Measurements from ENCODE around the gene SLC17A7. TPM values are rescaled to one million over a fixed set of nuclear protein-coding genes. Genes with fewer than 3 reads are reported as not detected.
"Not testable (repeated sequence)": the region's sequence is repeated elsewhere in the genome, so short reads cannot be mapped to it uniquely, and the experiment has no call there.

SLC17A7 gene
- total and polyA plus RNA-seq, 7 experiments from 2014 or later, result 0.12 to 0.22 TPM; not detected in 5

DNA sequence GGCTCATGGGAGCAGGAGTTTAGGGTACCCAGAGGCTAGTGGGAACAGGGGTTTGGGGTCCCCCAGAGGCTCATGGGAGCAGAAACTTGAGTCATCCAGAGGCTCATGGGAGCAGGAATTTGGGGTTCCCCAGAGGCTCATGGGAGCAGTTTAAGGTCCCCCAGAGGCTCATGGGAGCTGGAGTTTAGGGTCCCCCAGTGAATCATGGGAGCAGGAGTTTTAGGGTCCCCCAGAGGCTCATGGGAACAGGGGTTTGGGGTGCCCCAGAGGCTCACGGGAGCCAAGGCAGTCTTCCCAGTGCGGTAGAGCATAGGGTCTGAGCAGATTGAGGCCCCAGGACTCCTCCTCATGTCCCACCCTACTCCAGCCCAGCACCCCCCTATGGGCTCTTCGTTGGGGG, 24.0 kb upstream of the SLC17A7 start:
- H3K27ac Mint-ChIP-seq, result peak overlapping the region in 8 of 9 donors; percentile 46 to 87 (median 76)
- H3K36me3 Mint-ChIP-seq, result peaks cover 0 to 8% (median 4%) of the 10 kb centered on the region in 5 donors
- no peak overlapping the region for H3K4me3 Mint-ChIP-seq
- H3K27ac ChIP-seq (ENCODE audit: low read depth, low read length), result peak overlapping the region; percentile 61
- no peaks in the 10 kb centered on the region for H3K9me3 ChIP-seq (ENCODE audit: control insufficient read depth in 2 of 3, low read length in 3 of 3)
- DNase-seq, result no peak
- no peak overlapping the region for H3K4me3 ChIP-seq (ENCODE audit: low read length)
- H3K9me3 Mint-ChIP-seq, result no peaks in the 10 kb centered on the region
- POLR2A ChIA-PET, result interaction anchor here (0.8 to 3.0 kb wide), 6 partner anchors 9 to 22 kb away, joined by 3 to 15 read pairs (median 6); partner anchors contain the start of genes ALDH16A1, PIH1D1 and RPL13A
- peaks cover 0 to 46% (median 3%) of the 10 kb centered on the region in 3 experiments for H3K36me3 ChIP-seq (ENCODE audit: control insufficient read depth in 2 of 3, insufficient read depth in 3 of 3, low read length in 3 of 3)
- no peak for ATAC-seq
- peaks cover 13 to 25% (median 14%) of the 10 kb centered on the region in 7 donors for H3K4me1 Mint-ChIP-seq
- no peaks in the 10 kb centered on the region for H3K27me3 Mint-ChIP-seq
- CTCF ChIA-PET, result interaction anchor here (0.6 to 1.4 kb wide), 3 partner anchors 8 to 79 kb away, joined by 3 to 7 read pairs (median 3); partner anchors contain the start of gene FLT3LG
- H3K4me1 ChIP-seq (ENCODE audit: control insufficient read depth in 2 of 2, insufficient read depth in 2 of 2, low read length in 2 of 2), result peaks cover 24 to 26% of the 10 kb centered on the region in 2 donors
- H3K27me3 ChIP-seq (ENCODE audit: control insufficient read depth in 2 of 2, insufficient read depth in 2 of 2, low read length in 2 of 2), result no peaks in the 10 kb centered on the region
- intact Hi-C loops (cut with micrococcal nuclease), result no loop called here

DNA sequence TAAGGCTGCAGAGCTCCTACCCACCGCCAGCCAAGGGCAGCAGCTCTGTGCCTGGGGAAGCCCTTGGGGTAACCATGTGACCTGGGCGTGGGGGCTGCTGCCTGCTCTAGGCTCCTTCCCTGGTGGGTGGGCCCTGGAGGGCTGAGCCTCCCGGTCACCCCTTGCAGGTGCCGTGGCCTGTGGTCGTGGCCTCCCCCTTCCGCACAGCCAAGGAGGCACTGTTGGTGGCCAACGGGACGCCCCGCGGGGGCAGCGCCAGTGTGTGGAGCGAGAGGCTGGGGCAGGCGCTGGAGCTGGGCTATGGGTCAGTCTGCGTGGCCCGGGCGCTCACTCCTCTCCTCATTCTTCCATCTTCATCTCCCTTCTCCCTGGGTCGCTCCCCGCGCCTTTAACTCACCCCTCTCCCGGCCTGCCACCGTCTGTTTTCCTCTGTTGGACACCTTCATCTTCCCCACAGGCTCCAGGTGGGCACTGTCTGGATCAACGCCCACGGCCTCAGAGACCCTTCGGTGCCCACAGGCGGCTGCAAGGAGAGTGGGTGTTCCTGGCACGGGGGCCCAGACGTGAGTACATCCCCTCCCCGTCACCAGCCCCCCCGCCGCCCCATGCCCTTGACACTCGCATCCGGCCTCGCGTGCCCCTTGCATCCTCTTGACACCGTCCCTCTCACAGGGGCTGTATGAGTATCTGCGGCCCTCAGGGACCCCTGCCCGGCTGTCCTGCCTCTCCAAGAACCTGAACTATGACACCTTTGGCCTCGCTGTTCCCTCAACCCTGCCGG, 22.8 kb upstream of the SLC17A7 start:
- H3K4me1 ChIP-seq (ENCODE audit: control insufficient read depth in 2 of 2, insufficient read depth in 2 of 2, low read length in 2 of 2), result peaks cover 16% of the 10 kb centered on the region in 2 donors
- ATAC-seq (no peak), DNase-seq (no peak)
- peaks cover 0 to 57% (median 3%) of the 10 kb centered on the region in 3 experiments for H3K36me3 ChIP-seq (ENCODE audit: control insufficient read depth in 2 of 3, insufficient read depth in 3 of 3, low read length in 3 of 3)
- Mint-ChIP-seq H3K36me3 (peaks cover 0 to 8% (median 4%) of the 10 kb centered on the region in 5 donors), H3K27me3 (no peaks in the 10 kb centered on the region), H3K4me1 (peaks cover 6 to 15% (median 8%) of the 10 kb centered on the region in 7 donors), H3K9me3 (no peaks in the 10 kb centered on the region), H3K27ac (peak overlapping the region in 7 of 9 donors; percentile 46 to 87 (median 78)), H3K4me3 (no peak overlapping the region)
- ChIA-PET CTCF (interaction anchor here (0.9 to 1.4 kb wide), 2 partner anchors 9 kb away, joined by 3 read pairs; partner anchors contain the start of gene FLT3LG), POLR2A (interaction anchor here (0.6 to 3.0 kb wide), 2 partner anchors 8 to 216 kb away, joined by 3 to 15 read pairs; no protein-coding TSS in a partner anchor)
- no peak overlapping the region for H3K4me3 ChIP-seq (ENCODE audit: low read length)
- no peaks in the 10 kb centered on the region for H3K27me3 ChIP-seq (ENCODE audit: control insufficient read depth in 2 of 2, insufficient read depth in 2 of 2, low read length in 2 of 2)
- intact Hi-C loops (cut with micrococcal nuclease), result no loop called here
- peak overlapping the region; percentile 29 for H3K27ac ChIP-seq (ENCODE audit: low read depth, low read length)
- H3K9me3 ChIP-seq (ENCODE audit: control insufficient read depth in 2 of 3, low read length in 3 of 3), result no peaks in the 10 kb centered on the region

DNA sequence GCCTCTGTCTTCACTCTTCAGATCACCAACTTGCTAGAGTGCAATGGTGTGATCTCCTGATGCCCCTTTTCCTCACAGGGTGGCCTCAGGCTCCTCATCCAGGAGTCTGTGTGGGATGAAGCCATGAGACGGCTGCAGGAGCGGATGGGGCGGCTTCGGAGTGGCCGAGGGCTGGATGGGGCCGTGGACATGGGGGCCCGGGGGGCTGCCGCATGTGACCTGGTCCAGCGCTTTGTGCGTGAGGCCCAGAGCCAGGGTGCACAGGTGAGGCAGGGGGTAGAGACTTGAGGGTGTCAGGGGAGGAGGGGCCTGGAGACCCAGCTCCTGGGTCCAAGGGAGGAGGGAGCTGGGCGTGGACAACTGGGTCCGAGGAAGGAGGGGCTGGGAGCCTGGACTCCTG, 21.2 kb upstream of the SLC17A7 start:
- Histone ChIP-seq H3K4me1 (ENCODE audit: control insufficient read depth in 2 of 2, insufficient read depth in 2 of 2, low read length in 2 of 2) (no peaks in the 10 kb centered on the region), H3K36me3 (ENCODE audit: control insufficient read depth in 2 of 3, insufficient read depth in 3 of 3, low read length in 3 of 3) (peaks cover 0 to 68% (median 3%) of the 10 kb centered on the region in 3 experiments), H3K27me3 (ENCODE audit: control insufficient read depth in 2 of 2, insufficient read depth in 2 of 2, low read length in 2 of 2) (no peaks in the 10 kb centered on the region), H3K4me3 (ENCODE audit: low read length) (no peak overlapping the region), H3K27ac (ENCODE audit: low read depth, low read length) (no peak overlapping the region), H3K9me3 (ENCODE audit: control insufficient read depth in 2 of 3, low read length in 3 of 3) (no peaks in the 10 kb centered on the region)
- H3K27ac Mint-ChIP-seq, result peak overlapping the region in 5 of 9 donors; percentile 26 to 75 (median 59)
- ATAC-seq, result no peak
- no peak for DNase-seq
- no peak overlapping the region for H3K4me3 Mint-ChIP-seq
- CTCF ChIA-PET, result no interaction called here
- intact Hi-C loops (cut with micrococcal nuclease), result no loop called here
- H3K9me3 Mint-ChIP-seq, result no peaks in the 10 kb centered on the region
- POLR2A ChIA-PET, result interaction anchor here (0.5 kb wide), 1 partner anchor 11 kb away, joined by 3 read pairs; the partner anchor contains the start of gene PIH1D1
- H3K36me3 Mint-ChIP-seq, result peaks cover 0 to 5% (median 0%) of the 10 kb centered on the region in 5 donors
- H3K27me3 Mint-ChIP-seq, result no peaks in the 10 kb centered on the region
- H3K4me1 Mint-ChIP-seq, result peaks cover 0 to 9% (median 0%) of the 10 kb centered on the region in 7 donors

DNA sequence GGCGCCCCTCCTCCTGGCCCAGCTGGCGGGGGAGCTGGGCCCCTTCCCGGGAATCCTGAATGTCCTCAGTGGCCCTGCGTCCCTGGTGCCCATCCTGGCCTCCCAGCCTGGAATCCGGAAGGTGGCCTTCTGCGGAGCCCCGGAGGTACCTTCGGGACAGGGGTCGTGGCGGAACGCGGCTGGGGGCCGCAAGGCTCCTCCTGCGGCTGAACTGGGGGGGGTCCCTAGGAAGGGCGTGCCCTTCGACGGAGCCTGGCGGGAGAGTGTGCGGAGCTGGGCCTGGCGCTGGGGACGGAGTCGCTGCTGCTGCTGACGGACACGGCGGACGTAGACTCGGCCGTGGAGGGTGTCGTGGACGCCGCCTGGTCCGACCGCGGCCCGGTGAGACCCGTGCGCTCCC, 20.3 kb upstream of the SLC17A7 start:
- peaks cover 0 to 66% (median 3%) of the 10 kb centered on the region in 3 experiments for H3K36me3 ChIP-seq (ENCODE audit: control insufficient read depth in 2 of 3, insufficient read depth in 3 of 3, low read length in 3 of 3)
- H3K27ac Mint-ChIP-seq, result no peak overlapping the region
- intact Hi-C loops (cut with micrococcal nuclease), result no loop called here

DNA sequence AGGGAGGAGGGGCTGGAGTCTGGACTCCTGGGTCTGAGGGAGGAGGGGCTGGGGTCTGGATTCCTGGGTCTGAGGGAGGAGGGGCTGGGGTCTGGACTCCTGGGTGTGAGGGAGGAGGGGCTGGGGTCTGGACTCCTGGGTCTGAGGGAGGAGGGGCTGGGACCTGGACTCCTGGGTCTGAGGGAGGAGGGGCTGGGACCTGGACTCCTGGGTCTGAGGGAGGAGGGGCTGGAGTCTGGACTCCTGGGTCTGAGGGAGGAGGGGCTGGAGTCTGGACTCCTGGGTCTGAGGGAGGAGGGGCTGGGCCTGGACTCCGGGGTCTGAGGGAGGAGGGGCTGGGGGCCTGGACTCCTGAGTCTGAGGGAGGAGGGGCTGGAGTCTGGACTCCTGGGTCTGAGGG, 19.8 kb upstream of the SLC17A7 start:
- POLR2A ChIA-PET, result interaction anchor here (0.6 to 15.5 kb wide), 2 partner anchors 10 to 121 kb away, joined by 3 to 226 read pairs; partner anchors contain the start of gene FLT3LG
- Histone ChIP-seq H3K36me3 (ENCODE audit: control insufficient read depth in 2 of 3, insufficient read depth in 3 of 3, low read length in 3 of 3) (peaks cover 0 to 65% (median 3%) of the 10 kb centered on the region in 3 experiments), H3K27ac (ENCODE audit: low read depth, low read length) (peak overlapping the region; percentile 21)
- DNase-seq; H3K27ac Mint-ChIP-seq; H3K9me3 ChIP-seq (ENCODE audit: control insufficient read depth in 2 of 3, low read length in 3 of 3); H3K4me1 ChIP-seq (ENCODE audit: control insufficient read depth in 2 of 2, insufficient read depth in 2 of 2, low read length in 2 of 2); ATAC-seq; H3K4me3 ChIP-seq (ENCODE audit: low read length); H3K4me3 Mint-ChIP-seq; H3K9me3 Mint-ChIP-seq; H3K27me3 ChIP-seq (ENCODE audit: control insufficient read depth in 2 of 2, insufficient read depth in 2 of 2, low read length in 2 of 2); intact Hi-C loops (cut with micrococcal nuclease); H3K27me3 Mint-ChIP-seq: not testable (repeated sequence)
- Mint-ChIP-seq H3K4me1 (peaks cover 0 to 12% (median 7%) of the 10 kb centered on the region in 7 donors), H3K36me3 (peaks cover under 1 to 11% (median 4%) of the 10 kb centered on the region in 5 donors)
- CTCF ChIA-PET, result interaction anchor here (0.6 kb wide), 1 partner anchor 69 kb away, joined by 5 read pairs; no protein-coding TSS in a partner anchor

More for the DNA sequence above, 20.3 kb upstream of the SLC17A7 start:
- DNase-seq, result no peak
- H3K36me3 Mint-ChIP-seq, result peaks cover 0 to 8% (median 4%) of the 10 kb centered on the region in 5 donors
- no peaks in the 10 kb centered on the region for H3K27me3 ChIP-seq (ENCODE audit: control insufficient read depth in 2 of 2, insufficient read depth in 2 of 2, low read length in 2 of 2)
- no peaks in the 10 kb centered on the region for H3K4me1 ChIP-seq (ENCODE audit: control insufficient read depth in 2 of 2, insufficient read depth in 2 of 2, low read length in 2 of 2)
- ChIA-PET CTCF (interaction anchor here (0.6 kb wide), 1 partner anchor 68 kb away, joined by 5 read pairs; no protein-coding TSS in a partner anchor), POLR2A (no interaction called here)
- no peaks in the 10 kb centered on the region for H3K27me3 Mint-ChIP-seq
- ATAC-seq, result no peak
- H3K4me1 Mint-ChIP-seq, result peaks cover 0 to 9% (median 5%) of the 10 kb centered on the region in 7 donors
- no peak overlapping the region for H3K4me3 ChIP-seq (ENCODE audit: low read length)
- H3K9me3 Mint-ChIP-seq, result no peaks in the 10 kb centered on the region
- no peaks in the 10 kb centered on the region for H3K9me3 ChIP-seq (ENCODE audit: control insufficient read depth in 2 of 3, low read length in 3 of 3)
- no peak overlapping the region for H3K27ac ChIP-seq (ENCODE audit: low read depth, low read length)
- H3K4me3 Mint-ChIP-seq, result no peak overlapping the region

DNA sequence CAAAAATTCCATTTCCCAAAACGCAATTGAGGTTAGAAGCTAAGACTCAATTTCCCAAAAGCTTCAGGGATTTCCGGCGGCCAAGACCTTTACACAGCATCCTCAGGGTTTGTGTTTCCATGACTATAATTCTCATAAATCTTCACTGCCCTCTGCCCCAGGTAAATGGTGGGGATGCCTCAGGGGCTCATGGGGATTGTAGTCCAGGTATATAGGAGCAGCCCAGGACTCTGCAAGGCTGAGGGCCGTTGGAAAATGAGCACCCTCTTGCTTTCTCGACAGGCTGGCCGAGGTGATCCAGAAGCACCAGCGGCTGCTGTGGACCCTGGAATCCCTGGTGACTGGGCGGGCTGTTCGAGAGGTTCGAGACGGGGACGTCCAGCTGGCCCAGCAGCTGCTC, 18.1 kb upstream of the SLC17A7 start:
- CTCF ChIA-PET, result interaction anchor here (0.7 to 12.2 kb wide), 2 partner anchors 12 to 43 kb away, joined by 4 to 83 read pairs; partner anchors contain the start of gene FLT3LG
- no peak overlapping the region for H3K27ac ChIP-seq (ENCODE audit: low read depth, low read length)
- Mint-ChIP-seq H3K9me3 (no peaks in the 10 kb centered on the region), H3K27me3 (no peaks in the 10 kb centered on the region), H3K4me3 (no peak overlapping the region), H3K4me1 (peaks cover 2 to 21% (median 11%) of the 10 kb centered on the region in 7 donors), H3K36me3 (peaks cover 4 to 15% (median 5%) of the 10 kb centered on the region in 5 donors), H3K27ac (no peak overlapping the region)
- H3K27me3 ChIP-seq (ENCODE audit: control insufficient read depth in 2 of 2, insufficient read depth in 2 of 2, low read length in 2 of 2), result no peaks in the 10 kb centered on the region
- no peak for ATAC-seq
- DNase-seq, result no peak
- H3K4me3 ChIP-seq (ENCODE audit: low read length), result no peak overlapping the region
- H3K36me3 ChIP-seq (ENCODE audit: control insufficient read depth in 2 of 3, insufficient read depth in 3 of 3, low read length in 3 of 3), result peaks cover 0 to 48% (median 0%) of the 10 kb centered on the region in 3 experiments
- peaks cover 1 to 2% of the 10 kb centered on the region in 2 donors for H3K4me1 ChIP-seq (ENCODE audit: control insufficient read depth in 2 of 2, insufficient read depth in 2 of 2, low read length in 2 of 2)
- intact Hi-C loops (cut with micrococcal nuclease), result no loop called here
- POLR2A ChIA-PET, result interaction anchor here (1.1 to 15.5 kb wide), 4 partner anchors 12 to 129 kb away, joined by 3 to 226 read pairs (median 4); partner anchors contain the start of gene FLT3LG
- no peaks in the 10 kb centered on the region for H3K9me3 ChIP-seq (ENCODE audit: control insufficient read depth in 2 of 3, low read length in 3 of 3)

All from naive thymus-derived CD4-positive, alpha-beta T cell (primary cell).